Esophagus muscularis mucosa (tissue), 4 donors: ENCODE data around the gene COQ10A.

Experiments
- EP300 ChIP-seq: sonication (generic); formaldehyde crosslinking; IDR thresholded peaks from one replicate; pipeline ENCODE4 v1.6.1; 2017; ENCODE audit warnings: antibody characterized with exemption
- POLR2A ChIP-seq: fragments of 450-650 bp; IDR thresholded peaks from one replicate; pipeline ENCODE4 v1.6.1; 2017; ENCODE audit warnings: antibody characterized with exemption, moderate library complexity, mild to moderate bottlenecking, low read depth
- TF ChIP-seq, protein P1 (sequence below), 3 experiments: fragments of 200-600 bp in 2 of 3; fragments of 450-650 bp in 1 of 3; sonication (generic) in 2 of 3; IDR thresholded peaks; one replicate each; pipeline ENCODE4 v1.5.1; 2017 to 2019; ENCODE audit warnings: antibody characterized with exemption in 3 of 3, mild to moderate bottlenecking in 2 of 3, moderate library complexity in 1 of 3

DNA sequence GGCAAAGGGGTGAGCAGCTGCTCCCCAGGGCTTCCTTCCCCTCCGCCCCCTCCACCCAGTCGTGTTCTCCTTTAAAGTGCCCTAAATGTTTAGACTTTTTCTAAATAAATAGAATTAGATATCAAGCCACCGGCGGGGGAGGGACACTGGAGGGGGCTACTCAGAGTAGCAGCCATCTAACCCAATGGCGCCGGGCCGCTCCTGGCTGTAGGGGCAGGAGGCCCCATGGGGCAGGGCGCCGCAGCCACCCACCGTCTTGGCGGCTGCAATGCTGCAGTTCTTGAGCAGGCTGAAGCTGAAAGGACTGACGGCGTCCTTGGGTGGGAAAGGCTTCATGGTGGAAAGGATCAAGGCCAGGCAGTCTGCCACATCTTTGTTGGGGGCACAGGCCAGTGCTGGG lies 23.8 kb upstream of the COQ10A start:
- TF ChIP-seq, protein P1, sequence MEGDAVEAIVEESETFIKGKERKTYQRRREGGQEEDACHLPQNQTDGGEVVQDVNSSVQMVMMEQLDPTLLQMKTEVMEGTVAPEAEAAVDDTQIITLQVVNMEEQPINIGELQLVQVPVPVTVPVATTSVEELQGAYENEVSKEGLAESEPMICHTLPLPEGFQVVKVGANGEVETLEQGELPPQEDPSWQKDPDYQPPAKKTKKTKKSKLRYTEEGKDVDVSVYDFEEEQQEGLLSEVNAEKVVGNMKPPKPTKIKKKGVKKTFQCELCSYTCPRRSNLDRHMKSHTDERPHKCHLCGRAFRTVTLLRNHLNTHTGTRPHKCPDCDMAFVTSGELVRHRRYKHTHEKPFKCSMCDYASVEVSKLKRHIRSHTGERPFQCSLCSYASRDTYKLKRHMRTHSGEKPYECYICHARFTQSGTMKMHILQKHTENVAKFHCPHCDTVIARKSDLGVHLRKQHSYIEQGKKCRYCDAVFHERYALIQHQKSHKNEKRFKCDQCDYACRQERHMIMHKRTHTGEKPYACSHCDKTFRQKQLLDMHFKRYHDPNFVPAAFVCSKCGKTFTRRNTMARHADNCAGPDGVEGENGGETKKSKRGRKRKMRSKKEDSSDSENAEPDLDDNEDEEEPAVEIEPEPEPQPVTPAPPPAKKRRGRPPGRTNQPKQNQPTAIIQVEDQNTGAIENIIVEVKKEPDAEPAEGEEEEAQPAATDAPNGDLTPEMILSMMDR (IDR thresholded peaks at IDR 0.05) = no peak
- no peak for TF ChIP-seq EP300
- TF ChIP-seq POLR2A = no peak
